CD8-positive, alpha-beta memory T cell (primary cell): ENCODE measurements around the gene ACBD3. TPM values are rescaled to one million over a fixed set of nuclear protein-coding genes. Genes with fewer than 3 reads are reported as not detected.

Source experiments
- CTCF ChIA-PET: fragments of 350-600 bp; sonication (Branson Sonifier 250); formaldehyde crosslinking; loops from one replicate; lab custom pipeline; 2021; ENCODE audit warnings: antibody characterized with exemption; lab: Charles Lee
- POLR2A ChIA-PET: fragments of 350-600 bp; sonication (Branson Sonifier 250); formaldehyde crosslinking; loops from one replicate; lab custom pipeline; 2021; ENCODE audit warnings: antibody characterized with exemption; lab: Charles Lee
- DNase-seq, 5 donors: peaks; one replicate each; pipeline versions ENCODE4 v3.0.0 to v3.0.0-alpha.2; 2020 to 2022; ENCODE audit warnings: mixed read lengths in 1 of 5
- H3K27ac ChIP-seq: one replicate; pipeline ENCODE4 v1.7.0; 2013; ENCODE audit warnings: low read depth, mild to moderate bottlenecking, low read length, moderate library complexity
- H3K27me3 ChIP-seq: 2 replicates; pipeline ENCODE4 v1.7.0; 2013; ENCODE audit warnings: low read length, mild to moderate bottlenecking; ENCODE audit not compliant: insufficient read depth, poor library complexity, severe bottlenecking
- H3K36me3 ChIP-seq: 2 replicates; pipeline ENCODE4 v1.7.0; 2013; ENCODE audit warnings: mild to moderate bottlenecking, low read length, moderate library complexity; ENCODE audit not compliant: insufficient read depth
- H3K4me1 ChIP-seq: 2 replicates; pipeline ENCODE4 v1.7.0; 2013; ENCODE audit warnings: mild to moderate bottlenecking, low read length, moderate library complexity; ENCODE audit not compliant: insufficient read depth
- H3K4me3 ChIP-seq: 2 replicates; pipeline ENCODE4 v1.7.0; 2013; ENCODE audit warnings: mild to moderate bottlenecking, low read length
- H3K9me3 ChIP-seq: 2 replicates; pipeline ENCODE4 v1.7.0; 2013; ENCODE audit warnings: mild to moderate bottlenecking, low read length
- H3K27ac Mint-ChIP-seq, 8 donors: one replicate each; pipeline ENCODE4 v1.8.0; 2020 to 2021; ENCODE audit warnings: mixed read lengths in 8 of 8, mild to moderate bottlenecking in 6 of 8, inconsistent platforms in 3 of 8, moderate library complexity in 3 of 8
- H3K27me3 Mint-ChIP-seq, 2 donors: one replicate each; pipeline ENCODE4 v1.8.0; 2020 to 2021; ENCODE audit warnings: mixed read lengths in 2 of 2, mild to moderate bottlenecking in 1 of 2, moderate library complexity in 1 of 2
- H3K36me3 Mint-ChIP-seq, 3 donors: one replicate each; pipeline ENCODE4 v1.8.0; 2020 to 2021; ENCODE audit warnings: mixed read lengths in 3 of 3, inconsistent platforms in 1 of 3, mild to moderate bottlenecking in 1 of 3
- H3K4me1 Mint-ChIP-seq, 3 donors: one replicate each; pipeline ENCODE4 v1.8.0; 2020 to 2021; ENCODE audit warnings: mixed read lengths in 3 of 3, inconsistent platforms in 1 of 3, mild to moderate bottlenecking in 1 of 3
- H3K4me3 Mint-ChIP-seq, 7 donors: one replicate each; pipeline ENCODE4 v1.8.0; 2020 to 2021; ENCODE audit warnings: mixed read lengths in 7 of 7, mild to moderate bottlenecking in 6 of 7, moderate library complexity in 4 of 7, inconsistent platforms in 2 of 7
- H3K9me3 Mint-ChIP-seq, 5 donors: one replicate each; pipeline ENCODE4 v1.8.0; 2020 to 2022; ENCODE audit warnings: mixed read lengths in 5 of 5, mild to moderate bottlenecking in 3 of 5, moderate library complexity in 2 of 5, inconsistent platforms in 1 of 5
- polyA plus RNA-seq: library from polyadenylated mRNA; unstranded; fragments of 300-500 nt; fragmentation: Illumina TruSeq; gene quantifications from one replicate; pipeline ENCODE4 v1.2.3, GENCODE V29; 2021
- total RNA-seq, 2 experiments: library from RNA; stranded (reverse); gene quantifications; one replicate each; pipeline ENCODE4 v1.2.3, GENCODE V29; 2021

Gene ACBD3
- total and polyA plus RNA-seq, 3 experiments from 2014 or later = 20.4 to 22.3 (median 21.5) TPM

DNA sequence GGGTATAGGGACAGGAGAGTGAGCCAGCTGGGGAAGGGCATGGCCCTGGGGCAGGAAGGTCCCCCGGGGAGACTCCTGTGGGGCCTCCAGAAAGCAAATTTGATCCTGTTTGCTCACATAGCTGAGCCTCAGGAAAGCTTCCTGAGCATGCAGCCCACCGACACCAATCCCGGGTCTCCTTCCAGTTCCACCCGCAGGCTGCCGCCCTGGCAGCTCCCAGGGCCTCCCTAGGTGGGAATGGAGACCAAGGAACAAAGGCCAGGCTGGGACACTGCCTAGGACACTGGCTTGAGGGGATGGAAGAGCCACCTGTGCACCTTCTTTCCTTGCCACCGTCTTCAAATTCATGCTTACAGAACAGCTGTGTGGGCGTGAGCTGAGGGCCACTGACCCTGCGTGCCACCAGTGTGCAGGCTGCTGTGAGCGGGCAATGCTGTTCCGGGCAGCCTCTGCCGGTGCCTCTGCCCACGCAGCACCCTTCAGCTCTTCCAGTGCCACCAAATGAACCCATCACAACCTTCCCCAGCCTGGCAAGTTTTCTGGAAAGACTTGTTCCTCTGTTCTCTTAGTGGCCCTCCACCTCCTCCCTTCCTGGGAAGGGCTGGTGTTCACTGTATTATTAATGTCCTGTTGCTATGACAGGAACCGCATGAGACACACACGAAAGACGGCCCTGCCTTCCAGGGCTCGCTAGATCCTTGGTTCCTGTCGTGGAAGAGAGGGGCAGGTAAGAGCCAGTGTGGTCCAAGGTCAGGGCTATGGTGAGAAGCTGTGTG lies 53.6 kb downstream of the ACBD3 start:
- H3K9me3 Mint-ChIP-seq = no peaks in the 10 kb centered on the region
- H3K4me3 ChIP-seq = no peak overlapping the region
- H3K9me3 ChIP-seq = no peaks in the 10 kb centered on the region
- ChIA-PET POLR2A (interaction anchor here (0.5 to 0.6 kb wide), 2 partner anchors 40 to 104 kb away, joined by 5 to 6 read pairs; no protein-coding TSS in a partner anchor), CTCF (interaction anchor here (1.2 to 2.9 kb wide), 2 partner anchors 8 to 10 kb away, joined by 4 to 9 read pairs; no protein-coding TSS in a partner anchor)
- no peaks in the 10 kb centered on the region for H3K36me3 Mint-ChIP-seq
- H3K27ac Mint-ChIP-seq = peak overlapping the region in 1 of 8 donors; percentile 24
- no peak overlapping the region for H3K4me3 Mint-ChIP-seq
- H3K36me3 ChIP-seq = no peaks in the 10 kb centered on the region
- H3K4me1 ChIP-seq = no peaks in the 10 kb centered on the region
- peaks cover 0 to 3% of the 10 kb centered on the region in 2 donors for H3K27me3 Mint-ChIP-seq
- peaks cover 0 to under 1% (median under 1%) of the 10 kb centered on the region in 3 donors for H3K4me1 Mint-ChIP-seq
- no peak for DNase-seq
- no peak overlapping the region for H3K27ac ChIP-seq
- H3K27me3 ChIP-seq = no peaks in the 10 kb centered on the region

GRCh38 chr1:226131639-226132038 lies 54.9 kb downstream of the ACBD3 start:
- H3K27ac Mint-ChIP-seq = no peak overlapping the region
- H3K27me3 Mint-ChIP-seq = peaks cover 3% of the 10 kb centered on the region in 2 donors
- Histone ChIP-seq H3K4me3 (no peak overlapping the region), H3K4me1 (no peaks in the 10 kb centered on the region), H3K9me3 (no peaks in the 10 kb centered on the region), H3K27ac (no peak overlapping the region), H3K27me3 (no peaks in the 10 kb centered on the region), H3K36me3 (no peaks in the 10 kb centered on the region)
- H3K9me3 Mint-ChIP-seq = no peaks in the 10 kb centered on the region
- DNase-seq = no peak
- H3K4me1 Mint-ChIP-seq = peaks cover 3 to 9% (median 9%) of the 10 kb centered on the region in 3 donors
- CTCF ChIA-PET = interaction anchor here (2.9 kb wide), 1 partner anchor 8 kb away, joined by 9 read pairs; no protein-coding TSS in a partner anchor
- no peaks in the 10 kb centered on the region for H3K36me3 Mint-ChIP-seq
- H3K4me3 Mint-ChIP-seq = no peak overlapping the region
- POLR2A ChIA-PET = no interaction called here

- Histone ChIP-seq H3K4me1 (peaks cover 10% of the 10 kb centered on the region), H3K9me3 (no peaks in the 10 kb centered on the region), H3K36me3 (no peaks in the 10 kb centered on the region), H3K4me3 (no peak overlapping the region), H3K27ac (no peak overlapping the region), H3K27me3 (no peaks in the 10 kb centered on the region)
- Mint-ChIP-seq H3K4me3 (no peak overlapping the region), H3K36me3 (no peaks in the 10 kb centered on the region), H3K27me3 (peaks cover 3 to 6% of the 10 kb centered on the region in 2 donors), H3K27ac (no peak overlapping the region), H3K9me3 (no peaks in the 10 kb centered on the region), H3K4me1 (peaks cover 10 to 21% (median 20%) of the 10 kb centered on the region in 3 donors)
- ChIA-PET POLR2A (no interaction called here), CTCF (interaction anchor here (0.5 to 1.0 kb wide), 2 partner anchors 48 to 68 kb away, joined by 3 read pairs; no protein-coding TSS in a partner anchor)
- no peak for DNase-seq
These were observed 57.3 kb downstream of the ACBD3 start for GRCh38 chr1:226129230-226129629.

- Histone ChIP-seq H3K36me3 (no peaks in the 10 kb centered on the region), H3K4me3 (no peak overlapping the region), H3K4me1 (peaks cover 10% of the 10 kb centered on the region), H3K9me3 (no peaks in the 10 kb centered on the region), H3K27ac (no peak overlapping the region), H3K27me3 (no peaks in the 10 kb centered on the region)
- Mint-ChIP-seq H3K27ac (no peak overlapping the region), H3K36me3 (no peaks in the 10 kb centered on the region), H3K9me3 (no peaks in the 10 kb centered on the region), H3K27me3 (peaks cover 3 to 6% of the 10 kb centered on the region in 2 donors), H3K4me1 (peaks cover 12 to 27% (median 23%) of the 10 kb centered on the region in 3 donors), H3K4me3 (no peak overlapping the region)
- ChIA-PET CTCF (interaction anchor here (0.5 to 1.0 kb wide), 2 partner anchors 47 to 69 kb away, joined by 3 read pairs; no protein-coding TSS in a partner anchor), POLR2A (no interaction called here)
- no peak for DNase-seq
These were observed 58.0 kb downstream of the ACBD3 start for GRCh38 chr1:226128487-226129075.

GRCh38 chr1:226126824-226127569 lies 59.5 kb downstream of the ACBD3 start:
- peaks cover 13% of the 10 kb centered on the region for H3K4me1 ChIP-seq
- H3K27ac Mint-ChIP-seq = no peak overlapping the region
- POLR2A ChIA-PET = interaction anchor here (0.7 kb wide), 2 partner anchors 40 to 70 kb away, joined by 3 to 7 read pairs; no protein-coding TSS in a partner anchor

GRCh38 chr1:226125831-226126230 lies 60.7 kb downstream of the ACBD3 start:
- Mint-ChIP-seq H3K27ac (no peak overlapping the region), H3K36me3 (no peaks in the 10 kb centered on the region), H3K4me3 (no peak overlapping the region), H3K9me3 (no peaks in the 10 kb centered on the region), H3K27me3 (peaks cover 3 to 6% of the 10 kb centered on the region in 2 donors), H3K4me1 (peaks cover 20 to 40% (median 33%) of the 10 kb centered on the region in 3 donors)
- Histone ChIP-seq H3K4me1 (peaks cover 18% of the 10 kb centered on the region), H3K9me3 (no peaks in the 10 kb centered on the region), H3K27ac (no peak overlapping the region), H3K27me3 (no peaks in the 10 kb centered on the region), H3K4me3 (no peak overlapping the region), H3K36me3 (no peaks in the 10 kb centered on the region)
- ChIA-PET POLR2A (interaction anchor here (0.7 to 1.6 kb wide), 3 partner anchors 64 to 202 kb away, joined by 3 to 15 read pairs (median 6); partner anchors contain the start of gene H3-3A), CTCF (interaction anchor here (0.7 to 5.7 kb wide), 40 partner anchors 8 to 657 kb away, joined by 3 to 149 read pairs (median 5); partner anchors contain the start of genes LIN9 and PARP1)
- DNase-seq = no peak

More at GRCh38 chr1:226126824-226127569, 59.5 kb downstream of the ACBD3 start:
- Mint-ChIP-seq H3K27me3 (peaks cover 3 to 6% of the 10 kb centered on the region in 2 donors), H3K9me3 (no peaks in the 10 kb centered on the region), H3K4me1 (peaks cover 18 to 35% (median 29%) of the 10 kb centered on the region in 3 donors), H3K4me3 (no peak overlapping the region), H3K36me3 (no peaks in the 10 kb centered on the region)
- Histone ChIP-seq H3K4me3 (no peak overlapping the region), H3K36me3 (no peaks in the 10 kb centered on the region), H3K27me3 (no peaks in the 10 kb centered on the region), H3K27ac (no peak overlapping the region), H3K9me3 (no peaks in the 10 kb centered on the region)
- DNase-seq = no peak
- CTCF ChIA-PET = interaction anchor here (0.8 to 5.7 kb wide), 10 partner anchors 17 to 206 kb away, joined by 3 to 149 read pairs (median 8); partner anchors contain the start of gene LIN9

DNA sequence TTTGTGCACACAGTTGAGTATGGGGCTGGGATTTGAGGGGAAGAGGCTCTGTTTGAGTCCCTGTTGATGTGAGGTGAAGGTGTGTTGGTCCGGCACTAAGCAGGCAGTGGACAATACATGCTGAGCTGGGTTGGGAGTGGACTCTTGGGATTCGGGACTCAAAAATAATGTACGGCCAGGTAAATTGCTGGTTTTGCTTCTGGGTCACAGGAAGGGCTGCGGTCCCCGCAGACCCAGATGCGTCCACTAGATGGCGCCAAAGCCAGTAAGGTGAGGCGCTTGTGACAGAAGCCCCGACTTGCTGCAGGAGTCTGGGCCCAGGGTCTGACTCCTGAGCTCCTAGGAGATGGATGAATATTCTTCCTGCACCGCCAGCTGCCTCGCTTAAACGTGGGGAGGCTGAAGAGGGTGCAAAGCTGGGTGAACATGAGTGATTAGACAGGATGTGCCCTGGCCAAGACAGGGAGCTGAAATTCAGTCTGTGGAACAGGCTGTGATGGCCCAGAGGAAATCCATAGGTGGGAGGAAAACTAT lies 61.4 kb downstream of the ACBD3 start:
- peak; percentile 74 to 88 (median 80) for DNase-seq
- H3K27ac ChIP-seq = no peak overlapping the region
- peaks cover 25% of the 10 kb centered on the region for H3K4me1 ChIP-seq
- no peaks in the 10 kb centered on the region for H3K27me3 ChIP-seq
- H3K27ac Mint-ChIP-seq = peak overlapping the region in 7 of 8 donors; percentile 27 to 98 (median 78)
- peaks cover 21 to 45% (median 35%) of the 10 kb centered on the region in 3 donors for H3K4me1 Mint-ChIP-seq
- no peaks in the 10 kb centered on the region for H3K9me3 Mint-ChIP-seq
- H3K36me3 ChIP-seq = no peaks in the 10 kb centered on the region
- H3K27me3 Mint-ChIP-seq = peaks cover 1 to 6% of the 10 kb centered on the region in 2 donors
- no peaks in the 10 kb centered on the region for H3K9me3 ChIP-seq
- ChIA-PET POLR2A (interaction anchor here (1.1 to 1.6 kb wide), 2 partner anchors 63 to 77 kb away, joined by 3 to 6 read pairs; partner anchors contain the start of gene H3-3A), CTCF (interaction anchor here (0.7 to 5.7 kb wide), 41 partner anchors 8 to 657 kb away, joined by 3 to 149 read pairs (median 5); partner anchors contain the start of genes LIN9 and PARP1)
- no peak overlapping the region for H3K4me3 ChIP-seq
- no peaks in the 10 kb centered on the region for H3K36me3 Mint-ChIP-seq
- peak overlapping the region in 5 of 7 donors; percentile 21 to 41 (median 30) for H3K4me3 Mint-ChIP-seq
